ENCODE measurements around the gene AMZ2.
"Not testable (repeated sequence)": the region's sequence is repeated elsewhere in the genome, so short reads cannot be mapped to it uniquely, and the experiment has no call there.

The AMZ2 gene

GRCh38 chr17:68260051-68260762 is 12.4 kb downstream of the AMZ2 start:
- Histone ChIP-seq H3K4me3 (IDR thresholded peaks at IDR 0.05; ENCODE audit: insufficient read depth, low read depth, low read length) (no peak overlapping the region), H3K27ac (peak overlapping the region; percentile 79; the same call in 1 of the 2 replicates), H3K9ac (no peak overlapping the region)

GRCh38 chr17:68262467-68262866 is 14.6 kb downstream of the AMZ2 start:
- H3K79me2 ChIP-seq (ENCODE audit: insufficient read depth, low read depth); H3K4me2 ChIP-seq; H3K27me3 ChIP-seq (ENCODE audit: insufficient read depth, low read depth); H3K36me3 ChIP-seq (ENCODE audit: insufficient read depth); H2AFZ ChIP-seq (ENCODE audit: low read depth); H3K27ac ChIP-seq; H3K4me3 ChIP-seq (IDR thresholded peaks at IDR 0.05; ENCODE audit: insufficient read depth, low read depth, low read length); H4K20me1 ChIP-seq (ENCODE audit: insufficient read depth); H3K9ac ChIP-seq: not testable (repeated sequence)
- peaks cover 48% of the 10 kb centered on the region for H3K4me1 ChIP-seq (ENCODE audit: low read depth, poor library complexity, severe bottlenecking)

More at GRCh38 chr17:68260051-68260762, 12.4 kb downstream of the AMZ2 start:
- no peaks in the 10 kb centered on the region for H3K79me2 ChIP-seq (ENCODE audit: insufficient read depth, low read depth)
- H3K4me2 ChIP-seq, result peak overlapping the region; percentile 59
- no peak for TF ChIP-seq CTCF (conservative IDR thresholded peaks at IDR 0.05; ENCODE audit: low read depth, low read length)
- H2AFZ ChIP-seq (ENCODE audit: low read depth), result no peak overlapping the region
- H4K20me1 ChIP-seq (ENCODE audit: insufficient read depth), result no peaks in the 10 kb centered on the region
- peaks cover 44% of the 10 kb centered on the region for H3K4me1 ChIP-seq (ENCODE audit: low read depth, poor library complexity, severe bottlenecking)
- H3K27me3 ChIP-seq (ENCODE audit: insufficient read depth, low read depth), result no peaks in the 10 kb centered on the region
- H3K36me3 ChIP-seq (ENCODE audit: insufficient read depth), result no peaks in the 10 kb centered on the region

- TF ChIP-seq CTCF (conservative IDR thresholded peaks at IDR 0.05; ENCODE audit: low read depth, low read length), result peak; percentile 85
- H3K9ac ChIP-seq; H3K27me3 ChIP-seq (ENCODE audit: insufficient read depth, low read depth); H3K4me3 ChIP-seq (IDR thresholded peaks at IDR 0.05; ENCODE audit: insufficient read depth, low read depth, low read length); H4K20me1 ChIP-seq (ENCODE audit: insufficient read depth); H3K79me2 ChIP-seq (ENCODE audit: insufficient read depth, low read depth); H3K36me3 ChIP-seq (ENCODE audit: insufficient read depth): not testable (repeated sequence)
- Histone ChIP-seq H2AFZ (ENCODE audit: low read depth) (peak overlapping the region; percentile 39; the same call in 1 of the 2 replicates), H3K27ac (peak overlapping the region; percentile 30), H3K4me1 (ENCODE audit: low read depth, poor library complexity, severe bottlenecking) (peaks cover 40% of the 10 kb centered on the region), H3K4me2 (peak overlapping the region; percentile 55; the same call in 1 of the 2 replicates)
Measured at GRCh38 chr17:68263101-68263681, 15.3 kb downstream of the AMZ2 start.

GRCh38 chr17:68265833-68266232 is 18.0 kb downstream of the AMZ2 start:
- not testable (repeated sequence) for H3K9ac ChIP-seq; H2AFZ ChIP-seq (ENCODE audit: low read depth); H4K20me1 ChIP-seq (ENCODE audit: insufficient read depth); H3K4me2 ChIP-seq; H3K79me2 ChIP-seq (ENCODE audit: insufficient read depth, low read depth); H3K27ac ChIP-seq; H3K4me3 ChIP-seq (IDR thresholded peaks at IDR 0.05; ENCODE audit: insufficient read depth, low read depth, low read length); H3K36me3 ChIP-seq (ENCODE audit: insufficient read depth); H3K27me3 ChIP-seq (ENCODE audit: insufficient read depth, low read depth)
- H3K4me1 ChIP-seq (ENCODE audit: low read depth, poor library complexity, severe bottlenecking), result peaks cover 22% of the 10 kb centered on the region

GRCh38 chr17:68273722-68274121 is 25.9 kb downstream of the AMZ2 start:
- H2AFZ ChIP-seq (ENCODE audit: low read depth), result no peak overlapping the region
- no peak overlapping the region for H3K9ac ChIP-seq
- no peak for TF ChIP-seq CTCF (conservative IDR thresholded peaks at IDR 0.05; ENCODE audit: low read depth, low read length)
- no peaks in the 10 kb centered on the region for H3K36me3 ChIP-seq (ENCODE audit: insufficient read depth)
- no peak overlapping the region for H3K27ac ChIP-seq
- H3K27me3 ChIP-seq (ENCODE audit: insufficient read depth, low read depth), result no peaks in the 10 kb centered on the region
- H3K4me2 ChIP-seq, result no peak overlapping the region
- H3K4me3 ChIP-seq (IDR thresholded peaks at IDR 0.05; ENCODE audit: insufficient read depth, low read depth, low read length), result no peak overlapping the region
- H3K79me2 ChIP-seq (ENCODE audit: insufficient read depth, low read depth), result no peaks in the 10 kb centered on the region
- H4K20me1 ChIP-seq (ENCODE audit: insufficient read depth), result no peaks in the 10 kb centered on the region
- H3K4me1 ChIP-seq (ENCODE audit: low read depth, poor library complexity, severe bottlenecking), result no peaks in the 10 kb centered on the region

- not testable (repeated sequence) for H3K9ac ChIP-seq; H3K4me2 ChIP-seq; H3K79me2 ChIP-seq (ENCODE audit: insufficient read depth, low read depth); H3K36me3 ChIP-seq (ENCODE audit: insufficient read depth); H3K4me1 ChIP-seq (ENCODE audit: low read depth, poor library complexity, severe bottlenecking); H2AFZ ChIP-seq (ENCODE audit: low read depth); H3K4me3 ChIP-seq (IDR thresholded peaks at IDR 0.05; ENCODE audit: insufficient read depth, low read depth, low read length); H3K27me3 ChIP-seq (ENCODE audit: insufficient read depth, low read depth); H3K27ac ChIP-seq; H4K20me1 ChIP-seq (ENCODE audit: insufficient read depth)
Measured at GRCh38 chr17:68276339-68276738, 28.5 kb downstream of the AMZ2 start.

All from KMS-11 (cell line).